HCT116 (cell line): ENCODE measurements around the gene TEX48.

Experiments
- CEBPB ChIP-seq: IDR thresholded peaks from 2 replicates; pipeline ENCODE4 v1.6.1; 2012; ENCODE audit warnings: low read depth
- POLR2A ChIP-seq: IDR thresholded peaks from 2 replicates; pipeline ENCODE4 v1.7.0; 2011; ENCODE audit warnings: borderline replicate concordance; ENCODE audit not compliant: insufficient read depth, insufficient read length; ENCODE audit errors: extremely low read depth
- POLR2AphosphoS5 ChIP-seq: IDR thresholded peaks from 2 replicates; pipeline ENCODE4 v1.6.1; 2011; ENCODE audit warnings: mild to moderate bottlenecking, low read depth, low read length, moderate library complexity
- RAD21 ChIP-seq: IDR thresholded peaks from 2 replicates; pipeline ENCODE4 v1.6.1; 2012; ENCODE audit warnings: low read depth, mild to moderate bottlenecking
- SRF ChIP-seq: IDR thresholded peaks from 2 replicates; pipeline ENCODE4 v1.6.1; 2012; ENCODE audit warnings: low read depth
- ZFX ChIP-seq: fragments of 450-650 bp; IDR thresholded peaks from 2 replicates; pipeline ENCODE4 v1.6.1; 2017
- TF ChIP-seq, protein P1 (sequence below), 3 experiments: fragments of 200-600 bp in 1 of 3; sonication (generic) in 1 of 3; IDR thresholded peaks in 2 of 3; conservative IDR thresholded peaks in 1 of 3; 2 replicates each; pipeline ENCODE4 v1.5.1; 2012 to 2017; ENCODE audit warnings: low read depth in 2 of 3, low read length in 2 of 3, antibody characterized with exemption in 1 of 3, borderline replicate concordance in 1 of 3, control low read depth in 1 of 3, mild to moderate bottlenecking in 1 of 3, mixed read lengths in 1 of 3, mixed run types in 1 of 3, moderate library complexity in 1 of 3; ENCODE audit not compliant: insufficient read depth in 1 of 3
- TF ChIP-seq, protein P2 (sequence below): IDR thresholded peaks from 2 replicates; pipeline ENCODE4 v1.6.1; 2012
- TF ChIP-seq, protein P3 (sequence below): IDR thresholded peaks from 2 replicates; pipeline ENCODE4 v1.6.1; 2012
- TF ChIP-seq, protein P4 (sequence below): IDR thresholded peaks from 2 replicates; pipeline ENCODE4 v1.6.1; 2012; ENCODE audit warnings: low read depth

DNA sequence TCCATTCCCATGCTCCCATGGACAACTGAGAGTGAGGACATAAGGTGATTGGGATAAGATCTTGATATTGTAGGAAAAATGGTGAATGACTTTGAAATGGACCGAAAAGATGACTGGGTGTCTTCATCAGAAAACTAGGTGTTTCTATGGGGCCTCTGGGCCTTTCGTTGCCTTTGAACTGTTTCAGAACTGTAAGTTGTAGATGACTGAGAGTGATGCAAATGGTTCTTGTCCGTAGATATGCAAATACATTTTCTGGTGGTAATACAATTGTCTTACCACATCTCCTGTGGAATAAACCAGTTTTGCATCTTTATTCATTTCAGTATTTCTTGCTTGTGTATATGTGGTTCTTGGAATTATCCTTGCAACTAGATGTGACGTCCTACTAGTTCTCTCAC is 16.0 kb upstream of the TEX48 start:
- TF ChIP-seq POLR2A (no peak), ZFX (no peak), POLR2AphosphoS5 (no peak), RAD21 (no peak), SRF (no peak), CEBPB (no peak)
- TF ChIP-seq, protein P1, sequence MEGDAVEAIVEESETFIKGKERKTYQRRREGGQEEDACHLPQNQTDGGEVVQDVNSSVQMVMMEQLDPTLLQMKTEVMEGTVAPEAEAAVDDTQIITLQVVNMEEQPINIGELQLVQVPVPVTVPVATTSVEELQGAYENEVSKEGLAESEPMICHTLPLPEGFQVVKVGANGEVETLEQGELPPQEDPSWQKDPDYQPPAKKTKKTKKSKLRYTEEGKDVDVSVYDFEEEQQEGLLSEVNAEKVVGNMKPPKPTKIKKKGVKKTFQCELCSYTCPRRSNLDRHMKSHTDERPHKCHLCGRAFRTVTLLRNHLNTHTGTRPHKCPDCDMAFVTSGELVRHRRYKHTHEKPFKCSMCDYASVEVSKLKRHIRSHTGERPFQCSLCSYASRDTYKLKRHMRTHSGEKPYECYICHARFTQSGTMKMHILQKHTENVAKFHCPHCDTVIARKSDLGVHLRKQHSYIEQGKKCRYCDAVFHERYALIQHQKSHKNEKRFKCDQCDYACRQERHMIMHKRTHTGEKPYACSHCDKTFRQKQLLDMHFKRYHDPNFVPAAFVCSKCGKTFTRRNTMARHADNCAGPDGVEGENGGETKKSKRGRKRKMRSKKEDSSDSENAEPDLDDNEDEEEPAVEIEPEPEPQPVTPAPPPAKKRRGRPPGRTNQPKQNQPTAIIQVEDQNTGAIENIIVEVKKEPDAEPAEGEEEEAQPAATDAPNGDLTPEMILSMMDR (IDR thresholded peaks at IDR 0.05 in 2 of 3, conservative IDR thresholded peaks at IDR 0.05 in 1 of 3; ENCODE audit: borderline replicate concordance in 1 of 3, insufficient read depth in 1 of 3, low read depth in 2 of 3, low read length in 2 of 3), result no peak
- TF ChIP-seq, protein P2, sequence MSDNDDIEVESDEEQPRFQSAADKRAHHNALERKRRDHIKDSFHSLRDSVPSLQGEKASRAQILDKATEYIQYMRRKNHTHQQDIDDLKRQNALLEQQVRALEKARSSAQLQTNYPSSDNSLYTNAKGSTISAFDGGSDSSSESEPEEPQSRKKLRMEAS, result no peak
- TF ChIP-seq, protein P3, sequence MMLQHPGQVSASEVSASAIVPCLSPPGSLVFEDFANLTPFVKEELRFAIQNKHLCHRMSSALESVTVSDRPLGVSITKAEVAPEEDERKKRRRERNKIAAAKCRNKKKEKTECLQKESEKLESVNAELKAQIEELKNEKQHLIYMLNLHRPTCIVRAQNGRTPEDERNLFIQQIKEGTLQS, result no peak
- TF ChIP-seq, protein P4, sequence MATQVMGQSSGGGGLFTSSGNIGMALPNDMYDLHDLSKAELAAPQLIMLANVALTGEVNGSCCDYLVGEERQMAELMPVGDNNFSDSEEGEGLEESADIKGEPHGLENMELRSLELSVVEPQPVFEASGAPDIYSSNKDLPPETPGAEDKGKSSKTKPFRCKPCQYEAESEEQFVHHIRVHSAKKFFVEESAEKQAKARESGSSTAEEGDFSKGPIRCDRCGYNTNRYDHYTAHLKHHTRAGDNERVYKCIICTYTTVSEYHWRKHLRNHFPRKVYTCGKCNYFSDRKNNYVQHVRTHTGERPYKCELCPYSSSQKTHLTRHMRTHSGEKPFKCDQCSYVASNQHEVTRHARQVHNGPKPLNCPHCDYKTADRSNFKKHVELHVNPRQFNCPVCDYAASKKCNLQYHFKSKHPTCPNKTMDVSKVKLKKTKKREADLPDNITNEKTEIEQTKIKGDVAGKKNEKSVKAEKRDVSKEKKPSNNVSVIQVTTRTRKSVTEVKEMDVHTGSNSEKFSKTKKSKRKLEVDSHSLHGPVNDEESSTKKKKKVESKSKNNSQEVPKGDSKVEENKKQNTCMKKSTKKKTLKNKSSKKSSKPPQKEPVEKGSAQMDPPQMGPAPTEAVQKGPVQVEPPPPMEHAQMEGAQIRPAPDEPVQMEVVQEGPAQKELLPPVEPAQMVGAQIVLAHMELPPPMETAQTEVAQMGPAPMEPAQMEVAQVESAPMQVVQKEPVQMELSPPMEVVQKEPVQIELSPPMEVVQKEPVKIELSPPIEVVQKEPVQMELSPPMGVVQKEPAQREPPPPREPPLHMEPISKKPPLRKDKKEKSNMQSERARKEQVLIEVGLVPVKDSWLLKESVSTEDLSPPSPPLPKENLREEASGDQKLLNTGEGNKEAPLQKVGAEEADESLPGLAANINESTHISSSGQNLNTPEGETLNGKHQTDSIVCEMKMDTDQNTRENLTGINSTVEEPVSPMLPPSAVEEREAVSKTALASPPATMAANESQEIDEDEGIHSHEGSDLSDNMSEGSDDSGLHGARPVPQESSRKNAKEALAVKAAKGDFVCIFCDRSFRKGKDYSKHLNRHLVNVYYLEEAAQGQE, result no peak
